Osteoblast (primary cell): ENCODE data around the gene ATXN7. TPM values are rescaled to one million over a fixed set of nuclear protein-coding genes. Genes with fewer than 3 reads are reported as not detected.

ENCODE experiments used
- DNase-seq: peaks from one replicate; pipeline ENCODE4 v3.0.0; 2011; ENCODE audit warnings: low spot score, mixed read lengths; ENCODE audit not compliant: insufficient read length; ENCODE audit errors: missing footprints
- H2AFZ ChIP-seq: 2 replicates; pipeline ENCODE4 v1.6.0; 2011; ENCODE audit warnings: mild to moderate bottlenecking, low read length
- H3K27ac ChIP-seq: 2 replicates; pipeline ENCODE4 v1.5.1; 2011; ENCODE audit warnings: mild to moderate bottlenecking, low read depth, low read length, moderate library complexity
- H3K27me3 ChIP-seq: 2 replicates; pipeline ENCODE4 v1.6.0; 2012; ENCODE audit warnings: mild to moderate bottlenecking, control low read depth, inconsistent platforms, low read length, moderate library complexity; ENCODE audit not compliant: insufficient read depth
- H3K36me3 ChIP-seq: 2 replicates; pipeline ENCODE4 v1.5.1; 2011; ENCODE audit warnings: mild to moderate bottlenecking, low read length, control low read depth, moderate library complexity; ENCODE audit not compliant: insufficient read depth
- H3K4me1 ChIP-seq: 2 replicates; pipeline ENCODE4 v1.5.1; 2011; ENCODE audit warnings: mild to moderate bottlenecking, low read length, control low read depth, moderate library complexity; ENCODE audit not compliant: insufficient read depth
- H3K4me2 ChIP-seq: 2 replicates; pipeline ENCODE4 v1.6.0; 2011; ENCODE audit warnings: mild to moderate bottlenecking, low read length; ENCODE audit not compliant: insufficient read depth
- H3K4me3 ChIP-seq: fragments of 200-600 bp; sonication (generic); 3 replicates; pipeline ENCODE4 v1.5.1; 2012; ENCODE audit warnings: mild to moderate bottlenecking, low read length, inconsistent platforms; ENCODE audit not compliant: insufficient read depth
- H3K79me2 ChIP-seq: 2 replicates; pipeline ENCODE4 v1.6.0; 2012; ENCODE audit warnings: mild to moderate bottlenecking, low read length, control low read depth, inconsistent platforms; ENCODE audit not compliant: insufficient read depth
- H3K9me3 ChIP-seq: 2 replicates; pipeline ENCODE4 v1.5.1; 2011; ENCODE audit warnings: low read depth, low read length, control low read depth
- H4K20me1 ChIP-seq: 2 replicates; pipeline ENCODE4 v1.6.0; 2012; ENCODE audit warnings: mild to moderate bottlenecking, low read length, control low read depth; ENCODE audit not compliant: insufficient read depth
- total RNA-seq: library from RNA; depleted of rRNA; stranded (reverse); fragments of >200 nt; gene quantifications from 2 replicates; pipeline ENCODE4 v1.2.3, GENCODE V29; 2012
- TF ChIP-seq, protein P1 (sequence below): IDR thresholded peaks from 2 replicates; pipeline ENCODE4 v1.5.1; 2011; ENCODE audit warnings: mild to moderate bottlenecking, low read depth, low read length, moderate library complexity; ENCODE audit errors: extremely low read depth

Gene ATXN7
- total RNA-seq, 1 donor, result 17.0 TPM

DNA sequence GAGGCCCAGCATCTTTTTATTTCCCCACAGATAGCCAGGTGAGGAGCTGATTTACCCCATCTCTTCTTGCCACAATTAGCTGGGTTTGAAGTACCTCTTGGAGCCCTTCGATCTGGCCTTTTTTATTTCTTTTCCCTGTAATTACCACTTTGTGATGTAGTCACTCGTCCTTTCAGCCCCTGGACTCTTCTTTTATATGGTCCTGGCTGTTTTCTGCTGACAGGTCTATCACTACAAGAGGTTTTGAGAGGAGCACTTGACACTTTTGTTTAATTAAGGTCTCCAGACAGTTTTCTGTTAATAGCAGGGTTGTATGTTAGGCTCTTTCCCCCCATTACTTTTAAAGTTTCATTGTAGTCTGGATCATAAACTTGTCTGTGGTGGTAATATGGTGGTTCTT, 11.8 kb downstream of the ATXN7 start:
- H3K27me3 ChIP-seq, result no peaks in the 10 kb centered on the region
- H3K36me3 ChIP-seq, result no peaks in the 10 kb centered on the region
- no peaks in the 10 kb centered on the region for H3K9me3 ChIP-seq
- H4K20me1 ChIP-seq, result peaks cover 47% of the 10 kb centered on the region
- no peak overlapping the region for H3K27ac ChIP-seq
- H2AFZ ChIP-seq, result no peak overlapping the region
- peaks cover 45% of the 10 kb centered on the region for H3K4me1 ChIP-seq
- H3K4me3 ChIP-seq, result no peak overlapping the region
- H3K4me2 ChIP-seq, result no peak overlapping the region
- TF ChIP-seq, protein P1, sequence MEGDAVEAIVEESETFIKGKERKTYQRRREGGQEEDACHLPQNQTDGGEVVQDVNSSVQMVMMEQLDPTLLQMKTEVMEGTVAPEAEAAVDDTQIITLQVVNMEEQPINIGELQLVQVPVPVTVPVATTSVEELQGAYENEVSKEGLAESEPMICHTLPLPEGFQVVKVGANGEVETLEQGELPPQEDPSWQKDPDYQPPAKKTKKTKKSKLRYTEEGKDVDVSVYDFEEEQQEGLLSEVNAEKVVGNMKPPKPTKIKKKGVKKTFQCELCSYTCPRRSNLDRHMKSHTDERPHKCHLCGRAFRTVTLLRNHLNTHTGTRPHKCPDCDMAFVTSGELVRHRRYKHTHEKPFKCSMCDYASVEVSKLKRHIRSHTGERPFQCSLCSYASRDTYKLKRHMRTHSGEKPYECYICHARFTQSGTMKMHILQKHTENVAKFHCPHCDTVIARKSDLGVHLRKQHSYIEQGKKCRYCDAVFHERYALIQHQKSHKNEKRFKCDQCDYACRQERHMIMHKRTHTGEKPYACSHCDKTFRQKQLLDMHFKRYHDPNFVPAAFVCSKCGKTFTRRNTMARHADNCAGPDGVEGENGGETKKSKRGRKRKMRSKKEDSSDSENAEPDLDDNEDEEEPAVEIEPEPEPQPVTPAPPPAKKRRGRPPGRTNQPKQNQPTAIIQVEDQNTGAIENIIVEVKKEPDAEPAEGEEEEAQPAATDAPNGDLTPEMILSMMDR, result no peak
- no peak for DNase-seq
- peaks cover 84% of the 10 kb centered on the region for H3K79me2 ChIP-seq

DNA sequence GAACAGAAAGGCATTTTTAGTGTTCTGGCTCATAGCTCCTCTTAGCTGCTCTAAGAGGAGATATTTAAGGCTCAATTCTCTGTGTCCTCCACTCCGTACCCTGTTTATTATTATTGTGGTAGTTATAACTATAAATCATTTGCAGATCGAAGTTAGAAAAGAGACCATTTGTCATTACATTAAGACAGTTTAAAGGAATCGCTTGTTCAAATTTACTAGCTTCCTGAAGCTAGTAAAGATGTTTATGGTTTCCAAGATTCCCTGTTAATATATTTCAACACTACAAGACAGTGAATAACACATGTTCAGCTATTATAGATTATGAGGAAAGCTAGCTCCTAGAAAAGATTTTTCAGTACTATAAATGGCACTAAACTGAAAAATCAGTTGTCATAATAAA, 12.6 kb downstream of the ATXN7 start:
- no peak overlapping the region for H3K4me3 ChIP-seq
- peaks cover 84% of the 10 kb centered on the region for H3K79me2 ChIP-seq
- no peak for DNase-seq
- no peak overlapping the region for H3K4me2 ChIP-seq
- no peak overlapping the region for H2AFZ ChIP-seq
- no peaks in the 10 kb centered on the region for H3K36me3 ChIP-seq
- TF ChIP-seq, protein P1, result no peak
- peaks cover 37% of the 10 kb centered on the region for H3K4me1 ChIP-seq
- no peaks in the 10 kb centered on the region for H3K27me3 ChIP-seq
- H4K20me1 ChIP-seq, result peaks cover 51% of the 10 kb centered on the region
- H3K27ac ChIP-seq, result no peak overlapping the region
- H3K9me3 ChIP-seq, result no peaks in the 10 kb centered on the region

DNA sequence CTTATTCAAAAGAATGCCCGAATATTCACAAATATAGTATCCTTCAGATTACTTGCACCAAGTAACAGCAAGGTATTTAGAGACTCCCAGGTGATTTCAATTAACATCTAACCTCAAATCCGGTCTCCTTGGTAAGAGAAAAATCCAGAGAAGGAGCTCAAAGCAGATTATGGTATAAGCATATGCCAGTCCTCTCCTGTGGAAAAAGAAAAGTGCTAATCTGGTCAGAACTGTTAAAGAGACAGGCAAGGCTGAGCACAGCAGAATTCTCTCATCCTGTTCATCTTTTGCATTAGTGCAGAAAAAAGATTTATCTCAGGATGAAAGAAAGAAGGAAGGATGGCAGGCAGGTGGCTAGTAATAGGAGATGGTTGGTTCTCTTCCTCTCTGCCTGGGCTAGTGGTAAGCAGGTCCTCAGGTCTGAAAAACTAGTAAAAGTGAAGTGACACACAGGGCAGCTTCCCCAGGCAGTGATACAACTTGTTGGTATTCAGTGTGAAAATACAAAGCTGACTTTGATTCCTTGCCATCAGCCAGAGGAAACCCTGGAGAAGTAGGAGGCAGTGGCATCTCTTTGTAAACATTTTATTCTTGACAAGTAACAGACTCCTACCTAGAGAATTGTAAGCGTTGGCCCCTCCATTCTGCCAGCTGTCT, 14.2 kb downstream of the ATXN7 start:
- Histone ChIP-seq H3K4me2 (peak overlapping the region; percentile 25), H3K4me3 (no peak overlapping the region), H3K27me3 (no peaks in the 10 kb centered on the region), H4K20me1 (peaks cover 53% of the 10 kb centered on the region), H3K27ac (no peak overlapping the region), H2AFZ (no peak overlapping the region), H3K36me3 (no peaks in the 10 kb centered on the region), H3K9me3 (no peaks in the 10 kb centered on the region), H3K79me2 (peaks cover 93% of the 10 kb centered on the region), H3K4me1 (peaks cover 25% of the 10 kb centered on the region)
- peak; percentile 83 for DNase-seq
- TF ChIP-seq, protein P1, result no peak

DNA sequence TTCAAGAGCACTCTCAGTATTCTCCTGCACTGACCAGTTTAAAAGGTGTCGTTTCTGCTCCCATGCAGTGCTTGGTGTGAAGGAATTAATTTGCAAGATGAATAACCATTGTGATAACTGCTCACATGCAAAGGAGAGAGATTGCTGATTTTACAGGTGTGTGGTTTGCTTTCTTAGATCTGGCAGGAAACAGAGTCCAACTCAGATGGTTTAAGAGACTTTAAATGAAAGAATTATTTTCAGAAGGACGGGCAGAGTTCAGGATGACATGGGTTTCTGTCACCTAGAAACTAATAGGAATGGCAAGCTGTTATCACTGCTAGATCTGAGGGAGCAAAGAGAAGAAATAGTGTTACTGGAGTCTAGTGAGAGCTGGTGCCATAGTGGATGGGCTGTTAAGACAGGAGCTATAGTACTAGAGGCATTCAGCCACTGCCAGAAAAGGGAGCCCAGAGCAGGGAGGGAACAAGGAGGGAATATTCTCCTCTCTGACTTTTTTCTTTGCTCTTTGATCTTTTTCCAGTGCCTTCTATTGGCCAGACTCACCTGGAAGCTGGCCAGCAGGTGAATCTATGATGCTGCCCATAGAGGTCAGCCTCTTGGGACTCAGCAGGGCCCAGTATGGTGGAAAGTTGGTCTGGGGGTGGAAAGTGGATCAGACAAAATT, 14.9 kb downstream of the ATXN7 start:
- Histone ChIP-seq H2AFZ (no peak overlapping the region), H3K9me3 (no peaks in the 10 kb centered on the region), H3K36me3 (no peaks in the 10 kb centered on the region), H4K20me1 (peaks cover 50% of the 10 kb centered on the region), H3K4me3 (no peak overlapping the region), H3K4me1 (peaks cover 25% of the 10 kb centered on the region), H3K27ac (no peak overlapping the region), H3K79me2 (peaks cover 93% of the 10 kb centered on the region), H3K27me3 (no peaks in the 10 kb centered on the region), H3K4me2 (peak overlapping the region; percentile 25)
- TF ChIP-seq, protein P1, result no peak
- DNase-seq, result no peak
